NCI-H2196 (cell line): Measurements from ENCODE around the gene EDIL3.
"Not testable (repeated sequence)": the region's sequence is repeated elsewhere in the genome, so short reads cannot be mapped to it uniquely, and the experiment has no call there.

Source experiments
- DNase-seq: peaks from one replicate; lab custom pipeline; 2025; ENCODE audit not compliant: unreplicated experiment; lab: John Stamatoyannopoulos, UW

The EDIL3 gene

GRCh38 chr5:84379749-84380148 lies 4.9 kb downstream of the EDIL3 start:
- DNase-seq: no peak

DNA sequence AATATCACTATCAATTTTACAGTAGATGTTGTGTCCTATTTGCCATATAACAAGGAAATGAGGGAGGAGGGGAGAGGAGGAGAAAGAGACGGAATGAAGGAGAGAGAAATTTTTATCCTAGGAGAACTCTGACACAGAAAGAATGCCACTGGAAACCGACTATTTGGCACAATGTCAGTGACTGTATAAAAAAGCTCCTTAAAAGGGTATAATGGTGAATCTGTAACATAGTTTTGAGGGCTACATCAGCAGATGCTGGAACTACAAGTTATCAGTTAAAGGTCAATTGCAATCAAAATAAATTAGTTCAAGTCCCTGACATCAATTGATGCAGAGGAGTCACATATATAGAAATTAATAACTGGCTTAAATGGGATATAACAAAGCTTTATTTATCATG lies 5.7 kb downstream of the EDIL3 start:
- no peak for DNase-seq

GRCh38 chr5:84378420-84378819 lies 6.3 kb downstream of the EDIL3 start:
- DNase-seq: no peak

GRCh38 chr5:84376346-84376745 lies 8.3 kb downstream of the EDIL3 start:
- DNase-seq: no peak

- no peak for DNase-seq
Measured at GRCh38 chr5:84374568-84374967, 10.1 kb downstream of the EDIL3 start.

GRCh38 chr5:84373506-84373905 lies 11.2 kb downstream of the EDIL3 start:
- DNase-seq: no peak

DNA sequence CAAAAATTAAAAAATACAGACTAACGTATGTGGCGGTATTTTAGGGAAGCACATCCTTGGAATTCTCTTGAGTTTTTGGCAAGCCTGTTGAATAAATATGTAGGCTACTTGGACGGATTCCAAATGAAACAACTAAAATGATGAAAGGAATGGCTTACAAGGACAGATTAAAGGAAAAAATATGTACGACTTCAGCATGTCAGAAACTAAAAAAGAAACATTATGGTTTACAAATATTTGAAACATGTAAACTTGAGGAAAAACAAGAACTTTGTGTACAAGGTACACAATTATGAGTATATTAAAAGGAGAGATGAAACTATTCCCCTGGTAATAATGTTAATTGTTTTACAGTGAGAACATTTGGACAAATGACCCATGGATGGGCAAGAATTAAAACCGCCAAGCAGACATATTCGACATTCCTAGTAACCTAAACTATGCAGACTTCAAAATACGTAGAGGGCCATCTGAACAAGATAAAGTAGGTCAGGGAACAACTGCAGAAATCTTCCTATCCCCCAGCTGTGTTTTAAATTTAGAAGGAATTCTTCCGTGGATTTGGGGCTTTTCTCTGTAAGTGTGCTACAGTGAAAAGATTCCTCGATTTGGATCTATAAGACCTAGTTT lies 12.5 kb downstream of the EDIL3 start:
- DNase-seq: no peak

GRCh38 chr5:84370176-84370575 lies 14.5 kb downstream of the EDIL3 start:
- no peak for DNase-seq

GRCh38 chr5:84364043-84364442 lies 20.6 kb downstream of the EDIL3 start:
- DNase-seq: no peak

GRCh38 chr5:84362061-84362720 lies 22.5 kb downstream of the EDIL3 start:
- DNase-seq: no peak

- no peak for DNase-seq
Measured at GRCh38 chr5:84361572-84361971, 23.1 kb downstream of the EDIL3 start.

GRCh38 chr5:84360056-84360455 lies 24.6 kb downstream of the EDIL3 start:
- DNase-seq: no peak

DNA sequence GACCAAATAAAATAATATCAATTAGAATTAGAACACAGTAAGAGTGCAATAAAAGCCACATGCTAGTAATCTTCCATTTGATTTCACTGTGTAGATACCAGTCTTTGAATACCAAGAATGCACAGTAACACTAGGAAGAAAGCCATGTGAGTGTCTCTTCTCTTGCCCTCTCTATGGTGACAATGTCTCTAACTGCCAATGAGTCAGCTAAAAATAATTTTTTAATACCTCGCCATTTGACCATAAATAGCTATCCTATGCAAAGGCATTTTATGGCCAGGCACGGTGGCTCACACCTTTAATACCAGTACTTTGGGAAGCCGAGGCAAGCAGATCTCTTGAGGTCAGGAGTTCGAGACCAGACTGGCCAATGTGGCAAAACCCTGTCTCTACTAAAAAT lies 30.6 kb downstream of the EDIL3 start:
- DNase-seq: no peak

DNA sequence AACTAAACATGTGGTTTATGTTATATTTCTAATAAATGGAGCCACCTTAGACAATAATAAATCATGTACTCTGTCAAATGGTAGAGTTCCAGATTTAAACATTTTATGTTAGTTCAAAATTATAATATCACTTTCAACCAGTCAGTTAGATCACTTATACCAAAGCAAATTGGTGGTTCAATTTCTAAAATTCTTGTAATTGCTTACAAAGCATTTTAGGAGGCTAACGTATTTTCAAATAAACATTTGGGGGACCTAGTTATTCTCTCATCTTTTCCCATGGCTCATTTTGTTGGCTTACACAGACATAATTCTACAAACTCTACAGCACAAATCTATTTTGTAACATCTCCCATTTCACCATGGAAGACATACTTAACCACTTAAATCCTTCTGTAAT lies 39.9 kb downstream of the EDIL3 start:
- DNase-seq: no peak

DNA sequence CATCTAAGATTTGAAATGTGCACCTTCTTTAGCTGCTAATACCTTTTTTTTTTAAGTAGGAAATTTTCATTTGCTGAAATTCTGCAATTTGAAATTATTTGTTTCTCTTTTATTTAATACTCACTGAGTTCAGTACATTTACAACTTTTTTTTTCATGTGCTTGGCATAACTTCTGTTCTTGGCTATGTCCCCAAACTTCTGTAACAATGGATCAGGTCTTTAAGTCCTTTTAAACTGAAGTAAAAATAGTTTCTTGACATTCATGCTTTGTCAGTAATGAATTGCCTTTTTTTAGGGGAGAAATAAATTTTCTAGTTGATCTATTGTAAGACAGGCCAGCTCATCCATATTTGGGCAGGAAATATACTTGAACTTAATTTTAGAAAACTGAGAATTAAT lies 41.5 kb downstream of the EDIL3 start:
- DNase-seq: no peak

DNA sequence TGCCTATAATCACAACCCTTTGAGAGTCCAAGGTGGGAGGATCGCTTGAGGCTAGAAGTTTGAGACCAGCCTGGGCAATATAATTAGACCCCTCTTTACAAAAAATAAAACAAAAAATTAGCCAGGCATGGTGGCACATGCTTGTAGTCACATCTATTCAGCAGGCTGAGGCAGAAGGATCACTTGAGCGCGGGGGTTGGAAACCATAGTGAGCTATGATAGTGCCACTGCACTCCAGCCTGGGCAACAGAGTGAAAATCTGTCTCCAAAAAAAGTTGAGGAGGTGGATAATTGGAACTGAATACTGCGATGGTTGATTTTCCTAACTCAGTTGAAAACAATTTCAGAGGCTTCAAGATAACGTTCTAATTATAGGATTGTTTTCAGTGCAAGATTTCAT lies 52.6 kb downstream of the EDIL3 start:
- no peak for DNase-seq

DNA sequence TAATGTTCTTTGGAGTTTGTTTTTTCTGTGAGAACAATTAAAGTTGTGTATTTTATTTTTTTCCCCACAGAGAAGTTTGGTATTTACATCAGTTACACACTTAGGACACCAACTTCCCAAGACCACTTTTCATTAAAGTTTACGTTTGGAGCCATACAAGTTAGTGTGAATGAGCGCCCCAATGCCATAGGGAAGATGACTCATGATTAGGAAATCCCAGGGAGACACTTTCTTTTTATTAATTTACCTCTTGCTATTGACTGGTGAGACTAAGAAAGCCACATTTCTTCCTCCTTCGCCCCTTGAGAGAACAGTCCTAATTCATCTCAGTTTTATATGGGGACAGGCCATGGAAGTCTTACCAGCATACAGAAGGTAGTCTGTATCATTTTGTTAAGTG lies 57.1 kb downstream of the EDIL3 start:
- no peak for DNase-seq

GRCh38 chr5:84322646-84323045 lies 62.0 kb downstream of the EDIL3 start:
- no peak for DNase-seq

- DNase-seq: not testable (repeated sequence)
Measured at GRCh38 chr5:84317826-84318225, 66.9 kb downstream of the EDIL3 start.

DNA sequence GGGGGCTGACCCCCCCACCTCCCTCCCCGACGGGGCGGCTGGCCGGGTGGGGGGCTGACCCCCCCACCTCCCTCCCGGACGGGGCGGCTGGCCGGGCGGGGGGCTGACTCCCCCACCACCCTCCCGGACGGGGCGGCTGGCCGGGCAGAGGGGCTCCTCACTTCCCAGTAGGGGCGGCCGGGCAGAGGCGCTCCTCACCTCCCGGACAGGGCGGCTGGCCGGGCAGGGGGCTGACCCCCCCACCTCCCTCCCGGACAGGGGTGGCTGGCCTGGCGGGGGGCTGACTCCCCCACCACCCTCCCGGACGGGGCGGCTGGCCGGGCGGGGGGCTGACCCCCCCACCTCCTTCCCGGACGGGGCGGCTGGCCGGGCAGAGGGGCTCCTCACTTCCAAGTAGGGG lies 72.4 kb downstream of the EDIL3 start:
- not testable (repeated sequence) for DNase-seq

DNA sequence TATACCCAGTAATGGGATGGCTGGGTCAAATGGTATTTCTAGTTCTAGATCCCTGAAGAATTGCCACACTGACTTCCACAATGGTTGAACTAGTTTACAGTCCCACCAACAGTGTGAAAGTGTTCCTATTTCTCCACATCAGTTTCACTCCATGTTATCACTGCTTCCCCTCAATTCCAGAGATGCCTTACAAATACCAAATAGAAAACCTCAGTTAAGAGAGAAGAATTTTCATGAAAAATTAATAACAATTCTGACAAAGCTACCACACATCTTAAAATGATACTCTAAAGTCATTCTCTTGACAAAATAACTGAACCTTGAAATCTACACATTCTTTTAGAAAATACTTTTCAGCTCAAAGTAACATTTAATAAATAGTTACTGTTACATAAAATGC lies 74.8 kb downstream of the EDIL3 start:
- DNase-seq: not testable (repeated sequence)

DNA sequence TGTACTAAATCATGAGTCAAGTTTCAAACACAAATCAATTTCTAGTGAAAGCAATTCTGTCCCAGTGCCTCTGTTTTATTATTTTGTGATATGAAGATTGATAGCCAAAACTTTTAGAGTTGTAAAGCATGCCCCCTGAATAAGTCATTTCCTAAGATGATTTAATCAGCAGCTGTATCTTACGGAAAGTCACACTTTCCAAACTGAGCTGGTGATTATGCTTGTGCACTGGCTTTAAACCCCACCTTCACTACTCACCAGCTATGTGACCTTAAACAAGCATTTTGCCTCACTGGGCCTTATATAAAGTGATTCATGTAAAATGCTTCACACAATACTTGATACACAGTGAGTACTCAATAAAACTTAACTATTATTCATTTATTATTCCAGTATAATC lies 78.1 kb downstream of the EDIL3 start:
- DNase-seq: no peak

DNA sequence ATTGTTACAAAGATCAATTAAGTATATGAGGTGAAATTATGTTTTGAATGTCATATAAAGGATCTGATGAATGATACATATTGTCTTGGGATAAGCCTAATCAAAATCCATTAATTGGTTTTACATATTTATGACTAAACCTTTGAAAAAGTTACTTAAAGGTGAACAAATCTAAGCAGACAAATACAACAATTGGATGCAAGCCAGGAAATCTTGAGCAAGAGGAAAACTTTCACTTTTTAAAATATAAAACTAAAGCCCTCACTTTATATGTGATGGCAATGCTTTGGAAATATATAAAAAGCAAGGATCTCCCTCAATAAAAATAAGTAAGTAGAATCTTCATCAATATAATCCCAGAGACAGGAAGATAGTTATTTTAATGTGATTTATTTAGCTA lies 80.1 kb downstream of the EDIL3 start:
- no peak for DNase-seq
